Right lobe of liver (tissue), 6 donors: ENCODE measurements around the gene DISP3. TPM values are rescaled to one million over a fixed set of nuclear protein-coding genes. Genes with fewer than 3 reads are reported as not detected.
A peak's percentile ranks its signal among the peaks of the same experiment; 100 is the strongest.

Source experiments
- ATAC-seq, 4 donors: fragments of 200-7000 bp; cut with Tn5 transposase; one replicate each; pipeline ENCODE4 v1.9.1; 2020; ENCODE audit warnings: mild to moderate bottlenecking in 4 of 4, moderate library complexity in 4 of 4
- DNase-seq, 3 donors: peaks; one replicate each; pipeline ENCODE4 v3.0.0-alpha.2; 2020
- H3K27ac ChIP-seq, 3 donors: fragments of 200-600 bp; one replicate each; pipeline ENCODE4 v1.8.0; 2022
- H3K27me3 ChIP-seq, 2 donors: fragments of 200-600 bp; one replicate each; pipeline ENCODE4 v1.8.0; 2022
- H3K36me3 ChIP-seq, 4 donors: fragments of 200-600 bp; sonication (generic) in 1 of 4; one replicate each; pipeline versions ENCODE4 v1.5.1 to v1.8.0; 2017 to 2022; ENCODE audit warnings: control low read depth in 1 of 4
- H3K4me1 ChIP-seq, 4 donors: fragments of 200-600 bp; sonication (generic) in 1 of 4; one replicate each; pipeline versions ENCODE4 v1.5.1 to v1.8.0; 2017 to 2022; ENCODE audit warnings: control low read depth in 1 of 4
- H3K4me3 ChIP-seq, 3 donors: fragments of 200-600 bp; one replicate each; pipeline ENCODE4 v1.8.0; 2022
- H3K9me3 ChIP-seq, 4 donors: fragments of 200-600 bp; sonication (generic) in 1 of 4; one replicate each; pipeline versions ENCODE4 v1.5.1 to v1.8.0; 2017 to 2022; ENCODE audit warnings: control low read depth in 1 of 4
- CTCF ChIP-seq, 4 donors: fragments of 200-600 bp in 3 of 4; fragments of 450-650 bp in 1 of 4; IDR thresholded peaks; one replicate each; pipeline versions ENCODE4 v1.5.1 to v1.8.0; 2016 to 2022; ENCODE audit warnings: antibody characterized with exemption in 4 of 4, mild to moderate bottlenecking in 2 of 4
- POLR2A ChIP-seq: fragments of 450-650 bp; IDR thresholded peaks from one replicate; pipeline ENCODE4 v1.6.1; 2017; ENCODE audit warnings: antibody characterized with exemption, mild to moderate bottlenecking
- WGBS: methylation state at CpG from one replicate; pipeline ENCODE4 v1.1.6; 2018; ENCODE audit warnings: low coverage, low lambda C conversion rate; ENCODE audit not compliant: insufficient coverage; ENCODE audit errors: missing lambda C conversion rate; 5-methylcytosine and 5-hydroxymethylcytosine counted together
- intact Hi-C, 2 donors: fragments of 100-400 bp; cut with DNase I; formaldehyde crosslinking; loops; one replicate each; pipeline versions ENCODE4 v1.11.2 to v1.14.1; 2022
- total RNA-seq, 6 experiments: library from RNA; depleted of rRNA in 2 of 6; stranded (reverse); fragments of >200 nt in 2 of 6; fragmentation: NEBNext Ultra II Directional in 3 of 6; extraction: Animal tissue kit (Norgen Biotek cat#: 25700) in 3 of 6; gene quantifications; one replicate each; pipeline versions ENCODE4 v1.1.0 to v1.2.4, GENCODE V29; 2016 to 2023
- donor health status: DM: no; HTN: yes; CAD: no.
- donor health status: DM: no; HTN: no; CAD: no.
- donor health status: DM: no; HTN: no; CAD: no.
- donor health status: DM: no; HTN: yes; CAD: no.
- donor health status: DM: no; HTN: yes; CAD: no.

The DISP3 gene
- total RNA-seq, 6 experiments from 2014 or later, result 0.06 TPM; not detected in 5

GRCh38 chr1:11543392-11543791 lies 64.4 kb downstream of the DISP3 start:
- WGBS, result 45% methylated on average over 3 of the region's 4 CpGs
- Histone ChIP-seq H3K4me3 (no peak overlapping the region), H3K36me3 (no peaks in the 10 kb centered on the region), H3K27ac (no peak overlapping the region), H3K27me3 (no peaks in the 10 kb centered on the region), H3K9me3 (no peaks in the 10 kb centered on the region), H3K4me1 (no peaks in the 10 kb centered on the region)
- TF ChIP-seq CTCF (IDR thresholded peaks at IDR 0.05) (no peak), POLR2A (no peak)
- ATAC-seq (no peak), DNase-seq (no peak)
- intact Hi-C loops, result no loop called here

- no peak for DNase-seq
- Histone ChIP-seq H3K4me3 (no peak overlapping the region), H3K27ac (no peak overlapping the region), H3K27me3 (no peaks in the 10 kb centered on the region), H3K36me3 (no peaks in the 10 kb centered on the region), H3K4me1 (no peaks in the 10 kb centered on the region), H3K9me3 (no peaks in the 10 kb centered on the region)
- TF ChIP-seq POLR2A, result no peak
- no peak for TF ChIP-seq CTCF (IDR thresholded peaks at IDR 0.05)
- WGBS, result 100% methylated on average over 1 of the region's 2 CpGs
- intact Hi-C loops, result no loop called here
- no peak for ATAC-seq
These were observed 64.8 kb downstream of the DISP3 start for GRCh38 chr1:11543796-11544195.

GRCh38 chr1:11546456-11546855 lies 67.5 kb downstream of the DISP3 start:
- Histone ChIP-seq H3K27ac (no peak overlapping the region), H3K9me3 (no peaks in the 10 kb centered on the region), H3K27me3 (no peaks in the 10 kb centered on the region), H3K4me3 (no peak overlapping the region), H3K36me3 (no peaks in the 10 kb centered on the region), H3K4me1 (no peaks in the 10 kb centered on the region)
- no peak for DNase-seq
- ATAC-seq, result no peak
- TF ChIP-seq CTCF (IDR thresholded peaks at IDR 0.05), result no peak
- no peak for TF ChIP-seq POLR2A
- 43% methylated on average over 3 of the region's 4 CpGs for WGBS
- intact Hi-C loops, result no loop called here

GRCh38 chr1:11550664-11551283 lies 71.8 kb downstream of the DISP3 start:
- no peaks in the 10 kb centered on the region for H3K4me1 ChIP-seq
- intact Hi-C loops, result no loop called here
- ATAC-seq (peak in 3 of 4 donors; percentile 56 to 80 (median 62)), DNase-seq (no peak)
- no peak overlapping the region for H3K27ac ChIP-seq
- no peaks in the 10 kb centered on the region for H3K9me3 ChIP-seq
- WGBS, result 9% methylated on average over 12 of the region's 12 CpGs
- H3K36me3 ChIP-seq, result no peaks in the 10 kb centered on the region
- no peaks in the 10 kb centered on the region for H3K27me3 ChIP-seq
- no peak for TF ChIP-seq POLR2A
- TF ChIP-seq CTCF (IDR thresholded peaks at IDR 0.05), result no peak
- no peak overlapping the region for H3K4me3 ChIP-seq

GRCh38 chr1:11558276-11558675 lies 79.3 kb downstream of the DISP3 start:
- H3K9me3 ChIP-seq, result no peaks in the 10 kb centered on the region
- no peak for TF ChIP-seq POLR2A
- no peak for TF ChIP-seq CTCF (IDR thresholded peaks at IDR 0.05)
- H3K27ac ChIP-seq, result no peak overlapping the region
- no peaks in the 10 kb centered on the region for H3K4me1 ChIP-seq
- ATAC-seq (no peak), DNase-seq (no peak)
- H3K27me3 ChIP-seq, result no peaks in the 10 kb centered on the region
- no peaks in the 10 kb centered on the region for H3K36me3 ChIP-seq
- intact Hi-C loops, result no loop called here
- 3% methylated on average over 8 of the region's 8 CpGs for WGBS
- no peak overlapping the region for H3K4me3 ChIP-seq
